PFSK-1 (cell line): ENCODE measurements around the gene HPD.

Experiments
- FOXP2 ChIP-seq: optimal IDR thresholded peaks from 2 replicates; pipeline ENCODE3; 2011; ENCODE audit warnings: borderline replicate concordance, control low read depth, inconsistent platforms; ENCODE audit not compliant: insufficient read depth; ENCODE audit errors: extremely low read length, extremely low read depth
- POLR2AphosphoS5 ChIP-seq: IDR thresholded peaks from 2 replicates; pipeline ENCODE4 v1.6.1; 2012; ENCODE audit warnings: low read depth, mild to moderate bottlenecking, control low read depth, low read length, moderate library complexity
- SIN3A ChIP-seq: IDR thresholded peaks from 2 replicates; pipeline ENCODE4 v1.6.1; 2012; ENCODE audit warnings: mild to moderate bottlenecking, low read length, moderate library complexity, borderline replicate concordance; ENCODE audit not compliant: insufficient read depth
- TAF1 ChIP-seq: IDR thresholded peaks from 2 replicates; pipeline ENCODE4 v1.6.1; 2012; ENCODE audit warnings: low read length, control low read depth, borderline replicate concordance; ENCODE audit not compliant: insufficient read depth
- TF ChIP-seq, protein P1 (sequence below), 2 experiments: IDR thresholded peaks; 2 replicates each; pipeline versions ENCODE4 v1.6.1 to v1.8.0; 2011 to 2012; ENCODE audit warnings: low read depth in 2 of 2, low read length in 2 of 2, control low read depth in 1 of 2, inconsistent platforms in 1 of 2, mild to moderate bottlenecking in 1 of 2, moderate library complexity in 1 of 2; ENCODE audit not compliant: insufficient read depth in 1 of 2

DNA sequence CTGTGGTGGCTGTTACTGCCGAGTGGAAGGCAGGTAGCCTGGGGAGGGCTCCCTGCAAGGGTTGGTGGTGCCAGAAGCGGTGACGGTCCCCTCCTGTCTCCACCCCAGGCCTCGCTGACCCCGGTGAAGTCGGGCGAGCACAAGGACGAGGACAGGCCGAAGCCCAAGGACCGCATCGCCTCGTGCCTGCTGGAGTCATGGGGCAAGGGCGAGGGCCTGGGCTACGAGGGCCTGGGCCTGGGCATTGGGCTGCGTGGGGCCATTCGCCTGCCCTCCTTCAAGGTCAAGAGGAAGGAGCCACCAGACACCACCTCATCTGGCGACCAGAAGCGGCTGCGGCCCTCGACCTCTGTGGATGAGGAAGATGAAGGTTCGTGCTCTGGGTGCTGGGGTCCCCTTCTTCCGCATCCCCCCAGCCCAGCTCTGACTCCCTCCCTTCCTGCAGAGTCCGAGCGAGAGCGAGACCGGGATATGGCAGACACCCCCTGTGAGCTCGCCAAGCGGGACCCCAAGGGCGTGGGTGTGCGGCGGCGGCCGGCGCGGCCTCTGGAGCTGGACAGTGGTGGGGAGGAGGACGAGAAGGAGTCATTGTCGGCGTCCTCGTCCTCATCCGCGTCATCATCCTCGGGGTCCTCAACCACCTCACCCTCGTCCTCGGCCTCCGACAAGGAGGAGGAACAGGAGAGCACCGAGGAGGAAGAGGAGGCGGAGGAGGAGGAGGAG lies 41.6 kb downstream of the HPD start:
- TF ChIP-seq TAF1, result no peak
- TF ChIP-seq, protein P1, sequence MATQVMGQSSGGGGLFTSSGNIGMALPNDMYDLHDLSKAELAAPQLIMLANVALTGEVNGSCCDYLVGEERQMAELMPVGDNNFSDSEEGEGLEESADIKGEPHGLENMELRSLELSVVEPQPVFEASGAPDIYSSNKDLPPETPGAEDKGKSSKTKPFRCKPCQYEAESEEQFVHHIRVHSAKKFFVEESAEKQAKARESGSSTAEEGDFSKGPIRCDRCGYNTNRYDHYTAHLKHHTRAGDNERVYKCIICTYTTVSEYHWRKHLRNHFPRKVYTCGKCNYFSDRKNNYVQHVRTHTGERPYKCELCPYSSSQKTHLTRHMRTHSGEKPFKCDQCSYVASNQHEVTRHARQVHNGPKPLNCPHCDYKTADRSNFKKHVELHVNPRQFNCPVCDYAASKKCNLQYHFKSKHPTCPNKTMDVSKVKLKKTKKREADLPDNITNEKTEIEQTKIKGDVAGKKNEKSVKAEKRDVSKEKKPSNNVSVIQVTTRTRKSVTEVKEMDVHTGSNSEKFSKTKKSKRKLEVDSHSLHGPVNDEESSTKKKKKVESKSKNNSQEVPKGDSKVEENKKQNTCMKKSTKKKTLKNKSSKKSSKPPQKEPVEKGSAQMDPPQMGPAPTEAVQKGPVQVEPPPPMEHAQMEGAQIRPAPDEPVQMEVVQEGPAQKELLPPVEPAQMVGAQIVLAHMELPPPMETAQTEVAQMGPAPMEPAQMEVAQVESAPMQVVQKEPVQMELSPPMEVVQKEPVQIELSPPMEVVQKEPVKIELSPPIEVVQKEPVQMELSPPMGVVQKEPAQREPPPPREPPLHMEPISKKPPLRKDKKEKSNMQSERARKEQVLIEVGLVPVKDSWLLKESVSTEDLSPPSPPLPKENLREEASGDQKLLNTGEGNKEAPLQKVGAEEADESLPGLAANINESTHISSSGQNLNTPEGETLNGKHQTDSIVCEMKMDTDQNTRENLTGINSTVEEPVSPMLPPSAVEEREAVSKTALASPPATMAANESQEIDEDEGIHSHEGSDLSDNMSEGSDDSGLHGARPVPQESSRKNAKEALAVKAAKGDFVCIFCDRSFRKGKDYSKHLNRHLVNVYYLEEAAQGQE (IDR thresholded peaks at IDR 0.05; ENCODE audit: insufficient read depth in 1 of 2, low read depth in 2 of 2, low read length in 2 of 2), result no peak
- no peak for TF ChIP-seq POLR2AphosphoS5
- no peak for TF ChIP-seq FOXP2
- no peak for TF ChIP-seq SIN3A
